ES-I3 (cell line): ENCODE measurements around the gene ZNF697.

Source experiments
- H3K36me3 ChIP-seq: 2 replicates; pipeline ENCODE4 v1.6.1; 2013; ENCODE audit warnings: mild to moderate bottlenecking, low read length, control low read depth, moderate library complexity; ENCODE audit not compliant: insufficient read depth
- H3K4me1 ChIP-seq: 2 replicates; pipeline ENCODE4 v1.6.1; 2013; ENCODE audit warnings: mild to moderate bottlenecking, control low read depth, low read length; ENCODE audit not compliant: insufficient read depth
- H3K9ac ChIP-seq: 2 replicates; pipeline ENCODE4 v1.6.1; 2013; ENCODE audit warnings: low read depth, mild to moderate bottlenecking, low read length, moderate library complexity
- H3K9me3 ChIP-seq: 2 replicates; pipeline ENCODE4 v1.6.1; 2013; ENCODE audit warnings: mild to moderate bottlenecking, low read length, moderate library complexity; ENCODE audit not compliant: control insufficient read depth, insufficient read depth

Gene ZNF697

DNA sequence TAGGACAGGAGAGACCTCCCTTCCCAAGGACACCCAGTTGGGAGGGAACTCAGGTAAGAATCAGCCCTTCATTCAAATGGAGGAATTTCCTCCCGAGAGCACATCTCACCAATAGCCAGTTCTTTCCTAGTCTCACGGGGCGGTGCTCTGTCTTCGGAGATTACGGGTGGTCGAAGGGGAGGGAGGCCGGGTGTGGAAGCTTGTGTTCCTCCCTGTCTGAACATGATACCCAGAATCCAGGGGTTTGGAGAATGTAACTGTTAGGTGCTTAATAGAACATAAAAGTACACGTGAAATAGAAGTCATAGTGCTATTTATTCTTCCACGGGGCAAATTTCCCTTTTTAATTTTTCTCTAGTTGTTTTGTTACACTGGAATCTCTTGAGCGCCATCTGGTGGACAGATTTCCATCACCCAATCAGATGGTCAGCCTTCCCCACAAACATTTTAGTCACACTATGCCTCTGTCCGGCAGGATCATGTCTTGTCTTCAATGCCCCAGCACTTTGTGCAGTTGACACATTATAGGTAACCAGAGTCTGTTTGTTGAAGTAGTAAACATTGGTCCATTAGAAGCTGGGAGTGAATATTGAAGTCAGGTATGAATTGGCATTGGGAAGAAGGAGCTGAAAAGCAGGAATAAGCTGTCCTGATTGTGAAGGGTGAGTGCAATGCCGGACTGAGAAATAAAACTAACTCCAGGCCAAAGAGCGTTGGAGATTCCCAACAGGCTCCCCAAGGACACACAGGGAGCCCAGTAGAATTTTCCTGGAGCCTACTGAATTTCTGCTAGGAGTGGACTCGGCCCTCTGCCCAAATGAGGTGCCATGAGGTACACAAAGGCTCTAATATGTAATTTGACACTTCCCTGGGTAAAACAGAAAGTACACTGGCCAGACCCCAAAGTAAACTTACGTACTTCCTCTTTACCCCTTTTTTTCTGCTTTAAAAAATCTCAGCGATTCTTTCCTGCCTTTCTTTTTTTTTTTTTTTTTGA lies 27.6 kb upstream of the ZNF697 start:
- peaks cover 34% of the 10 kb centered on the region for H3K4me1 ChIP-seq
- H3K36me3 ChIP-seq = no peaks in the 10 kb centered on the region
- peak overlapping the region; percentile 38; the same call in 1 of the 2 replicates for H3K9ac ChIP-seq
- 0 out of 2 replicates have a peak, but pooled peaks cover 4% of the 10 kb centered on the region for H3K9me3 ChIP-seq

DNA sequence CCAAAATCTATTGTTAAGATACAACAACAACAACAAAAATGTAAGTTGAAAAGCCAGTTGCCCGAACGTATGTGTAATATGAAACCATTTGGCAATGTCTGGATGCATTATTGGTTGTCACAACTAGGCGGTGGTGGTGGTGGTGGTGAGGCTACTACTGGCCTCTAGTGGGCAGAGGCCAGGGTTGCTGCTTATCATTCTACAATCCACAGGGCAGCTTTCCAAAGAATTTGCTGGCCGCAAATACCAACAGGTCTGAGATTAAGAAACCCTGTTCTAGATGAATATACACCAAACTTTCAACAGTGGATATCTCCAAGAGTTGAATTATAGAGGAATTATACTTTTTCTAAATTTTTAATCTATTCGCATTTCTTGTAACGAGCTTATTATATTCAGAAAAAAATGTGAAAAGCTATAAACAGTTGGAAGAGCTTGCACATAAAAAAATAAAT lies 26.8 kb upstream of the ZNF697 start:
- no peak overlapping the region for H3K9ac ChIP-seq
- H3K4me1 ChIP-seq = peaks cover 31% of the 10 kb centered on the region
- 0 out of 2 replicates have a peak, but pooled peaks cover 4% of the 10 kb centered on the region for H3K9me3 ChIP-seq
- no peaks in the 10 kb centered on the region for H3K36me3 ChIP-seq

DNA sequence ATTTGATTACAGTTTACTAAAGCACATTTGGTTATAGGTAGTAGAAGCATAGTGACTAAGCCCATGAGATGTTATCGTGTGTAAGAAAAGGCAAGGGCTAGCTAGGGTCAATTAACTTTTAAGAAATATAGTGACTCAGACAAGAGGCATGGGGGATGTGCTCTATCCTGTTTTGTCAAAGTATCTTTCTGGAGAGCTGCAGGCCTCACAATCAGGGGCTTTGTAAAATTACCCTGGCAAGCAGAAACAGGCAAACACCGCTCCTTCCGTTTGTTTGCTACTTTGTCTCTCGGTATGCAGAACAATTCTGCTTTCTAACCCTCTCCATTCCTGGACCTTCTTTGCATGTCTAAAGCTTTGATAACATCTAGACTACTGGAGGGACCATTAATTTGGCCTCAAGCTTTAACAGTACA lies 26.1 kb upstream of the ZNF697 start:
- no peak overlapping the region for H3K9ac ChIP-seq
- no peaks in the 10 kb centered on the region for H3K36me3 ChIP-seq
- 0 out of 2 replicates have a peak, but pooled peaks cover 4% of the 10 kb centered on the region for H3K9me3 ChIP-seq
- peaks cover 24% of the 10 kb centered on the region for H3K4me1 ChIP-seq

DNA sequence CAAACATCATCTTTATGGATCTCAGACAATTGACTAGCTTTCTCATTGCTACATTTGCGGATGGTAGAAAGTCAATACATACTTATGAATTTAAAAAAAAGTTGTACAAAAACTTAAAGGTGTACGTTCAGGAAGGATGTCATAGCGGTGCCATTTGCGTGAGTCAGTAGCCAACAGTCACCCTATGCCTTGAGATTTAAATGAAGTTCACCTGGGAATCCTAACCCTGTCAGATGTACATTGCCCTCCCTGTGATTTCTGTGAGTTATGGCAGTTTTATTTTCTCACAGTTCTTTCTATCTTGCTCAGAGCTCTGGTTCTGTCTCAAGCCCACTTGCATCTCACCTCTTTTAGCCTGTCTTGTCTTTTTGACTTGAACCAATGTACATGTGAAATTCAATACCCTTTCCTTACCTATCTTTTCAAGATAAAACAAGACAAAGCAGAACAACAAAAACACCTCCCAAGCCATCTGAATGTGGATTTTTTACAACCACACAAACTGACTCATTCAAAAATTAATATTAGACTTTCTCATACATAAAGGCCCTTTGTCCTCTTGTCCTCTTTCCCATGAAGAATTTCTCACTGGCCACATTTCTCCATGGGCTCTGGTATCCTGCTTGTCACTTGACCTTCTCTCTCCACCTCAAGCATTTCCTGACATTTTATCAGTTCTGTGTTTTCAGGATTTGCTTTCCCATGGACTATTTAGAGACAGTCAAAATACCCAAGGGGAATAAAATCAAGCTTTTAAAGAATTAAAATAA lies 25.3 kb upstream of the ZNF697 start:
- peaks cover 19% of the 10 kb centered on the region for H3K4me1 ChIP-seq
- 0 out of 2 replicates have a peak, but pooled peaks cover 4% of the 10 kb centered on the region for H3K9me3 ChIP-seq
- no peak overlapping the region for H3K9ac ChIP-seq
- H3K36me3 ChIP-seq = no peaks in the 10 kb centered on the region

DNA sequence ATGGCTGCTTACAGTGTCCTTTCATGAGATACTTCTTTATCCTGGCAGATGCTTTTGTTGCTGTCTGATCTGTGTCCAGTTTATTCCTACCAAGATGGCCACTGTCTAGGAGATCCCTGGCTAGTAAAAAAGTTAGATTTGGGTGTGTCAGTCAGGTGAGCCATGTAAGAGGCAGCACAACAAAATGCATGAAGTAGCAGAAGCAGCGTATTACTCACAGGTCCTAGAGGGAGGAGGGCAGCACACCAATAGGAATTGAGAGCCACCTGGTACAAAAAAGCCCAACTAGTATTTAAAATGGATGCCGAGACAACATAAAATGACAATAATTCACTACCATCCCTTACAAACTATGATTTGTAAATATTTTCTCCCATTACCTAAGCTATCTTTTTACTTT lies 22.8 kb upstream of the ZNF697 start:
- Histone ChIP-seq H3K36me3 (no peaks in the 10 kb centered on the region), H3K9me3 (0 out of 2 replicates have a peak, but pooled peaks cover 4% of the 10 kb centered on the region), H3K4me1 (peaks cover 18% of the 10 kb centered on the region)

DNA sequence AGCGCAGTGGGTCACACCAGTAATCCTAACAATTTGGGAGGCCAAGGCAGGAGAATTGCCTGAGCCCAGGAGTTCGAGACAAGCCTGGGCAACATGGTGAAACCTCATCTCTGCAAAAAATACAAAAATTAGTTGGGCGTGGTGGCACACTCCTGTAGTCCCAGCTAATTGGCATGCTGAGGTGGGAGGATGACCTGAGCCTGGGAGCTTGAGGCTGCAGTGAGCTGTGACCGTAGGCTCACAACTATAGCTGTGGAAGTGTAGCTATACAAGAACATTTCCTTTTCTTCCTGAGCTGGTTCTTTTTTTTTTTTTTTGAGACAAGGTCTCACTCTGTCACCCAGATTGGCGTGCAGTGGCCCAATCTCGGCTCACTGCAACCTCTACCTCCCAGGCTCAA lies 19.1 kb upstream of the ZNF697 start:
- Histone ChIP-seq H3K9me3 (0 out of 2 replicates have a peak, but pooled peaks cover 4% of the 10 kb centered on the region), H3K9ac (no peak overlapping the region), H3K4me1 (0 out of 2 replicates have a peak, but pooled peaks cover 2% of the 10 kb centered on the region), H3K36me3 (no peaks in the 10 kb centered on the region)

More for the DNA sequence above, 22.8 kb upstream of the ZNF697 start:
- H3K9ac ChIP-seq = no peak overlapping the region

DNA sequence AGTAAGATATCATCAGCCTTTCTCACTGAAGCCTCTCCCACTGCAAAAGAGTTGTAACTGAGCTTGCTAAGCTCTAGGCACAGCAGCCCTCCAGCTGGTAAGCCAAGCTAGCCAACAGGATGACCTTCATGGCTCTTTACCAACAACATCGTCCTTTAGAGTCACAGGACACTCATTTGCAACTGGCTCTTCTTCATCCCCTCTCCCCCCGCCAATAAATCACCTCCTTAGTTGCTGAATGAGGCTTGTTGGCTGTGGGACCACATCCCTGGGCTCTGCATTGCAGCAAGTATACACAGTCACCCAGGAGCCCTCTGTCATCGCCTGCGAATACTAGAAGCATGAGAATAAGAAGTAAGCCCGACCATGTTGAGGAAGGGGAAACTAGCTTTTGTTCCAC lies 16.0 kb upstream of the ZNF697 start:
- Histone ChIP-seq H3K9ac (no peak overlapping the region), H3K9me3 (no peaks in the 10 kb centered on the region), H3K36me3 (no peaks in the 10 kb centered on the region), H3K4me1 (peaks cover 21% of the 10 kb centered on the region)

DNA sequence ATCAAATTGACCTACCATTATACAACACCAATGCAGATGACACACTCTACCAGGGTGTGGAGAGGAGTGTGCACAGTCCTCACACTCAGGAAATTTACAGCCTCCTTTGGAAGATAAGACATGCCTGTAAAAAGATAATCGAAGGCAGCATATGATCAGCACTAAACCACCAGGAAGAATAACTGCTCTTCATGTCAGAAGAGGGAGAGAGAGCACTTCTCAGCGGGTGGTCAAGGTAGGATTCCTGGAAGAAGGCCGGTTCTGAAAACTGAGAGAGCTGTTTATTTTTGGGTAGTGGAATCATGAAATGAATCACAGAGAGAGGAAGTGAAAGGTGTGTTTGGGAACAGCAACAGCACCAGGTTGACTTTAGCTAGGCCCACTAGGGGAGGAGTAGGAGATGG lies 14.0 kb upstream of the ZNF697 start:
- H3K36me3 ChIP-seq = no peaks in the 10 kb centered on the region
- H3K9ac ChIP-seq = no peak overlapping the region
- H3K4me1 ChIP-seq = peaks cover 21% of the 10 kb centered on the region
- H3K9me3 ChIP-seq = no peaks in the 10 kb centered on the region

DNA sequence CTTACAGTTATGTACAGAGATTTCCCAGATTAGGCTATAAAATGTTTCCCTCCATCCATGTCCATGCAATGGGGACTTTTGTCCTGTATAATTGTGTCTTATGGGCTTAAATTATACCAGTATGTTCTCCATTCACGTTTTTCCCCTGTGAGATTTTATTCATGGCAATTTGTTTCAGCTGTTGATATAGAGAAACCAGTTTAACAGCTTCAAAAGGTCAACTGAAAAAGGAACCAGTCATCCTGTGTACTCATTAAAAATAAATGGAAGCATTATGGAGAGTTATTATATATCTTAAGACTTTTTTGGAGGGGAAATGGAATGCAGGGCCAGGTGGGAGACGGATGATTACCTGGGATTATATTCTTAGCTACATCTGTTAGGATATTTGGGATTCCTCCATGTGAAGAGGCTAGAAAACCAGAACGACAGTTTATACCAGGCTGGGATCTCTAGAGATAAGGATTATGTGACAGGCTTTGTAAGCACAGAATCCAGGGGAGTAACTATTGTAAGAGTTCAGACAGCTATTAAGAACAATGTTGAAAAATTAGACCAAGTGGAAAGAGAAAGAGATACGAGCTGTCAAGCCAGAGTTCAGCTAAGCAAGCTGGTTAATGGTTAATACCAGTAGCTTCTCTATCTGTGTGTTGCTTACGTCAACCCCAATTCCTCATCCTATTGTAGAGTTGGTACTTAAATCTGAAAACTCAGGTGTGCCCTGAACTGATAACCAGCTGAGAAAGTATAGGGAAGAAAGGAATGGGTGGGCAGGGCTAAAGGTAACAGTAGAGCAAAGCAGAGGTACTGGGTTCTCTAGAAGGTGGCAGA lies 12.4 kb upstream of the ZNF697 start:
- peaks cover 27% of the 10 kb centered on the region for H3K4me1 ChIP-seq
- no peaks in the 10 kb centered on the region for H3K9me3 ChIP-seq
- no peak overlapping the region for H3K9ac ChIP-seq
- H3K36me3 ChIP-seq = no peaks in the 10 kb centered on the region

DNA sequence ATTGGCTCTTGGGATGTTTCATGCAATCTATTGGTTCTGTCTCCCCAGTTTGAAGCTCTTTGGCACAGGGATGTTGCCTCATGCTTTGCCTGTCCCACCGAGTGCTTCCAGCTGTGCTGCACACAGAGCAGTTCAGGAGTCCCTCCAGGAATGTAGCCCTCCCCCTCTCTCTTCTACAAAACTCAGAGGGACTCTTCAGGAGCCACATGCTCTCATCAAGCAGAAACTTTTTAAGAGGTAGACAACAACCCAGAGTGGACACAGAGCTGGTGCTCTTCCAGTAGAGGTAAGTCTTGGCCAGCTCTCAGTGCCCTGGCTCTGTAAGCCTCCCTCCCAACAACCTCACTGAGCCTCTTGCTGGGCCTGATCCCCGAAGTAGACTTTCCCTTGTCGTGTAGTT lies 11.6 kb upstream of the ZNF697 start:
- Histone ChIP-seq H3K9ac (no peak overlapping the region), H3K36me3 (no peaks in the 10 kb centered on the region), H3K4me1 (peaks cover 27% of the 10 kb centered on the region), H3K9me3 (no peaks in the 10 kb centered on the region)

DNA sequence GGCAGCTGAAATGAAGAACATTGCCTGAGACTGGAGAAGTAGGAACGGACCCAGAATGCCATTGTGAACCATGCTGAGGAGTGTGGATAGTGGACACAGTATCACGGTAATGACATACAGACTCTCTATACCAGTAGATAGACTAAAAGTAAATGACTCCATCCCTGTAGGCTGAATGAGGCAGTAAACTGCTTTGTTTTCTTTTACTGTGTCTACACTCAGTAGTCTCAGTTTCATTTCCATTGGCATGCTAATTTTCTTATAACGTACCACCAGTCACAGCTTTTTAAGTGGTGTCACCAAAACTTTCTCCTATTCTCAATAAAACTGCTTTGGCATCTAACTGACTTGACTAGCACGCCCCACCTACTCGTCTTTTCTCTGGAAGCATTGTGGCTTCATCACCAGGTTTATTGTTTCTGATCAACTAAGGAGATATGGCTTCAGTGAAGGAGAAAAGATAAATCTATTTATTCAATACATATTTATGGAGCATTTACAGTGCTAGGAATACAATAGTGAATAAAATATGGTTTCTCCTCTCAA lies 8.4 kb upstream of the ZNF697 start:
- no peak overlapping the region for H3K9ac ChIP-seq
- no peaks in the 10 kb centered on the region for H3K36me3 ChIP-seq
- peaks cover 20% of the 10 kb centered on the region for H3K4me1 ChIP-seq
- no peaks in the 10 kb centered on the region for H3K9me3 ChIP-seq

DNA sequence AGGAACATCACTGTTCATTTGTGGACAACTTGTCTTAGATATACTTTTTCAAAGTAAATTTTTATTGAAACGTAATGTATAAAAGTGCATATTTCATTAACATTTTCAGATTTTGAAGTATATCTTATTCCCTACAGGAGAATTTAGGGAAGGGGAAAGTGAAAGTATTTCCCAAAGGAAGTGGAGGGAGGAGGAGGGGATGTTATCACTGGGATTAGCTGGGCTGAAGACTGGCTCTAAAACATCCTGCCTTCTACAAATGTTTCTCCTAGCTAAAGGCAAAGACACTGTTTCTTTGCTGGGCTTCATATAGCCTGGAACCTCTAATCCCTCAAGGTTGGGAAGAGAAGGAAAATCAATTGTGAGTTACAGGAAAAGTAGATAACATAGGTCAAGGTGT lies 7.1 kb upstream of the ZNF697 start:
- Histone ChIP-seq H3K36me3 (no peaks in the 10 kb centered on the region), H3K4me1 (peaks cover 19% of the 10 kb centered on the region), H3K9me3 (no peaks in the 10 kb centered on the region), H3K9ac (no peak overlapping the region)

DNA sequence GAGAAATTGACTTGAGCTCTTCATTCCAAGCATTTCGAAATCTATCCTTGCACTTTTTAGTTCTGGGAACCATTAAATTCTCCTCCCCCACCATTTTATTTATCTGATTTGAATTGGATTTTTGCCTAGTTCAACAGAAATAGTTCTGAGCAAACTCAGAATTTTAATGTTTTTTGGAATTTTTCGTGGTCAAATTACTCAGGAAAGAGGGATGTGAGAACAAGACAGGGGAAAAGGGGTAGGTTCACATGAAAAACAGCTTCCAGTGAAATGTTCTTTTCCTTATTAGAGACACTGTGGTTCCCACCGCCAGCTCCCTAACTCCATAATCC lies 5.7 kb upstream of the ZNF697 start:
- no peaks in the 10 kb centered on the region for H3K36me3 ChIP-seq
- no peaks in the 10 kb centered on the region for H3K9me3 ChIP-seq
- peaks cover 10% of the 10 kb centered on the region for H3K4me1 ChIP-seq
- no peak overlapping the region for H3K9ac ChIP-seq
